Ovary (tissue), 9 donors: ENCODE results near the gene ISG15. TPM values are rescaled to one million over a fixed set of nuclear protein-coding genes. Genes with fewer than 3 reads are reported as not detected.
"Not testable (repeated sequence)": the region's sequence is repeated elsewhere in the genome, so short reads cannot be mapped to it uniquely, and the experiment has no call there.

Experiments used
- DNase-seq, 5 donors: peaks; one replicate each; pipeline ENCODE4 v3.0.0-alpha.2; 2019 to 2020
- H3K27ac ChIP-seq, 2 donors: fragments of 200-600 bp; one replicate each; pipeline versions ENCODE4 v1.5.1 to v1.8.0; 2019 to 2022
- H3K27me3 ChIP-seq: fragments of 200-600 bp; one replicate; pipeline ENCODE4 v1.8.0; 2022
- H3K36me3 ChIP-seq: fragments of 200-600 bp; sonication (generic); one replicate; pipeline ENCODE4 v1.5.1; 2019
- H3K4me1 ChIP-seq: one replicate; pipeline ENCODE4 v1.8.1; 2013; ENCODE audit warnings: mild to moderate bottlenecking, moderate library complexity; ENCODE audit not compliant: insufficient read depth
- H3K4me3 ChIP-seq: fragments of 200-600 bp; sonication (generic); one replicate; pipeline ENCODE4 v1.5.1; 2017
- H3K9me3 ChIP-seq, 2 donors: fragments of 200-600 bp in 1 of 2; sonication (generic) in 1 of 2; one replicate each; pipeline versions ENCODE4 v1.5.1 to v1.8.1; 2013 to 2019; ENCODE audit warnings: mild to moderate bottlenecking in 1 of 2, moderate library complexity in 1 of 2
- EP300 ChIP-seq: sonication (generic); formaldehyde crosslinking; IDR thresholded peaks from one replicate; pipeline ENCODE4 v1.6.1; 2017; ENCODE audit warnings: antibody characterized with exemption
- POLR2A ChIP-seq: fragments of 450-650 bp; IDR thresholded peaks from one replicate; pipeline ENCODE4 v1.6.1; 2017; ENCODE audit warnings: antibody characterized with exemption, mild to moderate bottlenecking, moderate library complexity
- WGBS, 3 donors: extraction: QIAGEN DNeasy Blood & Tissue Kit in 1 of 3; methylation state at CpG; one replicate each; pipeline versions ENCODE4 v1.1.5 to v1.1.7; 2013 to 2017; 5-methylcytosine and 5-hydroxymethylcytosine counted together
- intact Hi-C, 4 donors: fragments of 100-400 bp; cut with DNase I; formaldehyde crosslinking; loops; one replicate each; pipeline versions ENCODE4 v1.11.0 to v1.15.1; 2022 to 2023
- polyA plus RNA-seq, 2 donors: library from polyadenylated mRNA; stranded (reverse); fragments of 200-250 nt in 1 of 2; fragments of 350-450 nt in 1 of 2; fragmentation: Illumina TruSeq in 1 of 2; extraction: RNeasy Lipid Tissue Mini Kit (QIAGEN cat#74804) in 1 of 2; gene quantifications; one replicate each; pipeline ENCODE4 v1.2.3, GENCODE V29; 2013 to 2014
- total RNA-seq, 7 donors: library from RNA; depleted of rRNA in 2 of 7; stranded (reverse); fragments of >200 nt in 2 of 7; fragmentation: NEBNext Ultra II Directional in 3 of 7; extraction: Animal tissue kit (Norgen Biotek cat#: 25700) in 3 of 7; gene quantifications; one replicate each; pipeline versions ENCODE4 v1.1.0 to v1.2.4, GENCODE V29; 2016 to 2023
- TF ChIP-seq, protein P1 (sequence below), 3 donors: fragments of 450-650 bp in 2 of 3; fragments of 200-600 bp in 1 of 3; IDR thresholded peaks; one replicate each; pipeline versions ENCODE4 v1.5.1 to v1.8.0; 2016 to 2022; ENCODE audit warnings: antibody characterized with exemption in 3 of 3, mild to moderate bottlenecking in 1 of 3
- donor health status: DM: no; HTN: no; CAD: no; lungs with moderate emphysema.
- donor health status: DM: no; HTN: no; CAD: no.
- donor health status: Bipolar disorder and iron deficiency.
- donor health status: DM: yes; HTN: yes; CAD: no.
- donor health status: DM: no; HTN: no; CAD: no.
- donor health status: DM: yes; HTN: yes; CAD: no.

The ISG15 gene
- total and polyA plus RNA-seq, 9 donors, result 7.8 to 83.5 (median 14.9) TPM; not detected in 1

DNA sequence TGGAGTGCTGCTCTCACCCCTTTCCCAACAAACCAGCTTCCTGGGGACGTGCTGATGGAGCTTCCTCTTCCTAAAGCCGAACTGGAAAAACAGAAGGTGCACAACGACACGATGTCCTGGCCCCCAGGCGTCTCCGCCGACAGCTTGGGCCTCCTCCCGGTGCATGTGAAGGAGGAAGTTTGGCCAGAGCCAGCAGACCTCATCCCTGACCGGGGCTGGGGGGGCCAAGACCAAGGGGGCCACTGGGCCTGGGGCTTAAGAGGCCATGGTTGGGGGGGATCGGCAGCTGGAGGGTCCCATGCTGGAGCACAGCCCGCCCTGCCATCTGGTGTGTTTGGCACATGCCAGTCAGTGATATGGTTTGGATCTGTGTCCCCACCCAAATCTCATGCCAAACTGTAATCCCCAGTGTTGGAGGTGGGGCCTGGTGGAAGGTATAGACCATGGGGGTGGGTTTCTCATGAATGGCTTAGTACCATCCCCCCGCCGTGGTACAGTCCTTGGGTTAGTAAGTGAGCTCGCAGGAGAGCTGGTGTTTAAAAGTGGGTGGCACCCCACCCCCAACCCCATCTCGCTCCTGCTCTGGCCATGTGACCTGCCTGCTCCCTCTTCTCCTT, 19.8 kb upstream of the ISG15 start:
- H3K27ac ChIP-seq, result no peak overlapping the region
- peaks cover 3% of the 10 kb centered on the region for H3K4me1 ChIP-seq
- H3K9me3 ChIP-seq, result peaks cover 0 to 4% of the 10 kb centered on the region in 2 donors
- WGBS, 3 donors, result 80% methylated on average over 15 of the region's 15 CpGs
- H3K27me3 ChIP-seq, result peaks cover 9% of the 10 kb centered on the region
- DNase-seq, result no peak
- H3K4me3 ChIP-seq, result no peak overlapping the region
- intact Hi-C loops, result no loop called here
- TF ChIP-seq POLR2A (no peak), EP300 (no peak)
- TF ChIP-seq, protein P1, sequence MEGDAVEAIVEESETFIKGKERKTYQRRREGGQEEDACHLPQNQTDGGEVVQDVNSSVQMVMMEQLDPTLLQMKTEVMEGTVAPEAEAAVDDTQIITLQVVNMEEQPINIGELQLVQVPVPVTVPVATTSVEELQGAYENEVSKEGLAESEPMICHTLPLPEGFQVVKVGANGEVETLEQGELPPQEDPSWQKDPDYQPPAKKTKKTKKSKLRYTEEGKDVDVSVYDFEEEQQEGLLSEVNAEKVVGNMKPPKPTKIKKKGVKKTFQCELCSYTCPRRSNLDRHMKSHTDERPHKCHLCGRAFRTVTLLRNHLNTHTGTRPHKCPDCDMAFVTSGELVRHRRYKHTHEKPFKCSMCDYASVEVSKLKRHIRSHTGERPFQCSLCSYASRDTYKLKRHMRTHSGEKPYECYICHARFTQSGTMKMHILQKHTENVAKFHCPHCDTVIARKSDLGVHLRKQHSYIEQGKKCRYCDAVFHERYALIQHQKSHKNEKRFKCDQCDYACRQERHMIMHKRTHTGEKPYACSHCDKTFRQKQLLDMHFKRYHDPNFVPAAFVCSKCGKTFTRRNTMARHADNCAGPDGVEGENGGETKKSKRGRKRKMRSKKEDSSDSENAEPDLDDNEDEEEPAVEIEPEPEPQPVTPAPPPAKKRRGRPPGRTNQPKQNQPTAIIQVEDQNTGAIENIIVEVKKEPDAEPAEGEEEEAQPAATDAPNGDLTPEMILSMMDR (IDR thresholded peaks at IDR 0.05), result no peak
- H3K36me3 ChIP-seq, result no peaks in the 10 kb centered on the region

DNA sequence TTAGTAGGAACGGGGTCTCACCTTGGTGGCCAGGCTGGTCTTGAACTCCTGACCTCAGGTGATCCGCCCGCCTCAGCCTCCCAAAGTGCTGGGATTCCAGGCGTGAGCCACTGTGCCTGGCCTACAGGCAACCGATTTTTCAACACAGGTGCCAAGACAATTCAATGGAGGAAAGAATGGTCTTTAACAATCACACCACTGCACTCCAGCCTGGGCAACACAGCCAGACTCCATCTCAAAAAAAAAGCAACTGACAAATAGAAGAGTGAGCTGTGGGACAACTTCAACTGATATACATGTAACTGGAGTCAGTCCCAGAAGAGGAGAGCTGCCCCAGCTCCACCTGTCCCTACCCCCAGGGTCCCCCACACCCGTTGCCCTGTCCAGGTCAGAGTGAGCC, 18.8 kb upstream of the ISG15 start:
- H3K36me3 ChIP-seq, H3K4me1 ChIP-seq, H3K27ac ChIP-seq, DNase-seq, H3K9me3 ChIP-seq, H3K4me3 ChIP-seq, intact Hi-C loops: not testable (repeated sequence)
- H3K27me3 ChIP-seq, result peaks cover 11% of the 10 kb centered on the region
- WGBS, 3 donors, result 81 to 88% (median 84%) methylated on average over 6 of the region's 6 CpGs

DNA sequence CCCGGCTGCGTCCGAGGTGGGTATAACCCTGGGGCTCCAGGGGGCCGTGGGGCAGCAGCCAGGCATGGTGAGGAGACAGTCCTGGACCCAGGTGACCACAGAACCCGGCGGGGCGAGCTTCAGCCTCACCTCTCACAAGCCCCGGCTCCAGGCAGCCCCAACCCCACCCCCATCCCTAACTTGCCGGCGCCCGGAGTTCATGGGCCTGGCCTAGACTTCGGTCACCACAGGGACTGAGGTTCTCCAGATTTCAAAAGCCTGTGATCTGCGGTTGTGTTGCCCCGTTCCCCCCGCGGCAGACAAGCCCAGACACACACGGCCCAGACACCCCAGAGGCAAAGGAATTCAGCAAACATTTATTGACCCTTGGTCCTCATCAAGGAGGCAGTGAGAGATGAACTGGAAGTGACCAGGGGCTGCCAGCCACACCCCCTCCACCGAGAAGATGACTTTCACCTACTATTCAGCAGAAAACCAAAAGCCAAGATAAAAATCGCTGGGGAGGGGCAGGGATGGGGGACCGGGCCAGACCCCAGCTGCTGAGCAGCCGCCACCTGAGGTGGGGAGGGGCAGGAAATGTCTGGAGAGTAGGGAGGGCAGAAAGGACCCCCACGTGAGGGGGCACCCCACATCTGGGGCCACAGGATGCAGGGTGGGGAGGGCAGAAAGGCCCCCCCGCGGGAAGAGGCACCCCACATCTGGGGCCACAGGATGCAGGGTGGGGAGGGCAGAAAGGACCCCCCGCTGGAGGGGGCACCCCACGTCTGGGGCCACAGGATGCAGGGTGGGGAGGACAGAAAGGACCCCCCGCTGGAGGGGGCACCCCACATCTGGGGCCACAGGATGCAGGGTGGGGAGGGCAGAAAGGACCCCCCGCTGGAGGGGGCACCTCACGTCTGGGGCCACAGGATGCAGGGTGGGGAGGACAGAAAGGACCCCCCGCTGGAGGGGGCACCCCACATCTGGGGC, 17.3 kb upstream of the ISG15 start:
- 34 to 50% (median 37%) methylated on average over 25 to 30 of the region's 30 CpGs for WGBS, 3 donors
- Histone ChIP-seq H3K27me3 (peaks cover 11% of the 10 kb centered on the region), H3K36me3 (no peaks in the 10 kb centered on the region), H3K4me1 (peaks cover 9% of the 10 kb centered on the region), H3K27ac (no peak overlapping the region), H3K4me3 (no peak overlapping the region), H3K9me3 (peaks cover 0 to 4% of the 10 kb centered on the region in 2 donors)
- no peak for TF ChIP-seq POLR2A
- TF ChIP-seq, protein P1 (IDR thresholded peaks at IDR 0.05), result no peak
- no peak for TF ChIP-seq EP300
- no peak for DNase-seq
- intact Hi-C loops, result no loop called here

DNA sequence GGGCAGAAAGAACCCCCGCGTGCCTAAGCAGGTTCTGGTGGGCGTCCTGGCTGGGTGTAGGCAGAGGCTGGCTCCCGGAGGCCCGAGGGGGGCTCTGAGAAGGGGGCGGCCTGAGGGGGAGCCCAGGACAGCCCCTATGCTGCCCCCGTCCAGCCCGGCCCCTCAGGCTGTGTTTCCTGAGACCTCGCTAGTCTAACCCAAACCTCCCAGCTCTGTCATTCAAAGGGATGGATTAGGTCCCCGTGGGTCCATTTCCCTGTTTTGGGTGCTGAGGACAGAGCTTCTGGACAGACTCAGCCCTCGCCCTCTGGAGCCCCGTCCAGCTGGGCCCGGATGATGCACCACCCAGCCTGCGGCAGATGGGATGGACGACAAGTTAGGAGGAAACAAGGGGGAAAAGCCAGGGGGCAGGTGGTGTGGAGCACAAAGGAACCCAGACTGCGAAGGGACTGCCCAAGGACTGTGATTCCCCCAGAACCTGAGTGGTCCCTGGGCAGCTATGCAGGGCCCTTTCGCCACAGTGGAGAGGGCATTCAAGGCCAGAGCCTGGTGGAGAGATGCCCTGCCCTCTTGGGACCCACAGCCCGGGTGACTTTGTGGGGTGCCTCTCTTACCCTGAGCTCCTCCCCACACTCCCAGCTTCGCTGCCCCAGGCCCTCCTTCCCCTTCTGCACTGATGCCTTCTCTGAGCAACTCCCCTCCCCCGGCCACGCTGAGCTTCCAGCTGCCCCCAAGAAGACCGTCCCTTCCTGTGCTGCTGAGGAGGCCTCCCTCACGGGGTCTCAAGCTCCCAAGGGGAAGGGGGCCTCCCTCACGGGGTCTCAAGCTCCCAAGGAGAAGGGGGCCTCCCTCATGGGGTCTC, 16.2 kb upstream of the ISG15 start:
- Histone ChIP-seq H3K9me3 (no peaks in the 10 kb centered on the region), H3K27me3 (peaks cover 11% of the 10 kb centered on the region), H3K4me1 (peaks cover 9% of the 10 kb centered on the region), H3K36me3 (no peaks in the 10 kb centered on the region), H3K4me3 (no peak overlapping the region), H3K27ac (no peak overlapping the region)
- TF ChIP-seq, protein P1 (IDR thresholded peaks at IDR 0.05), result no peak
- TF ChIP-seq EP300 (no peak), POLR2A (no peak)
- intact Hi-C loops, result no loop called here
- peak in 1 of 5 donors; percentile 21 for DNase-seq
- 58 to 72% (median 65%) methylated on average over 24 of the region's 24 CpGs for WGBS, 3 donors
